HG03066 (cell line): ENCODE data around the gene BTBD19.

Experiments
- ATAC-seq: cut with Tn5 transposase; IDR thresholded peaks from one replicate; pipeline ENCODE4 v1.9.1; 2021; ENCODE audit warnings: low read depth; ENCODE audit not compliant: unreplicated experiment

Gene BTBD19

DNA sequence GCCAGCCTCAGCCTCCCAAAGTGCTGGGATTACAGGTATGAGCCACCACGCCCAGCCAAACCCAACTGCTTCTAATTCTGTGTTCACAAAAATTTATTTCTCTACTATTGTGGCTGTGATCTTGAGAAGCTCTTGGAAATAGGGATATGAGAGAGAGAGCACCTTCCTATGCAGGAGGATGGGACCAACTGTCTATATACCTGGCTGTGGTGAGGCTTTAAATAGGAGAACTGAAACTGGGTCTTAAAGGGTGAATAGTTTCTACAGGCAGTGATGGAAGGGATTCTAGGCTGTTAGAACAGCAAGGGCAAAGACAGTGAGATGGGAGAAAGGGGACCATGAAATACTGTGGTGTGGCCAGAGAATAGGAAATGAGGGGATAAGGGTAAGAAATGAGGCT is 43.0 kb downstream of the BTBD19 start:
- ATAC-seq, result no peak

DNA sequence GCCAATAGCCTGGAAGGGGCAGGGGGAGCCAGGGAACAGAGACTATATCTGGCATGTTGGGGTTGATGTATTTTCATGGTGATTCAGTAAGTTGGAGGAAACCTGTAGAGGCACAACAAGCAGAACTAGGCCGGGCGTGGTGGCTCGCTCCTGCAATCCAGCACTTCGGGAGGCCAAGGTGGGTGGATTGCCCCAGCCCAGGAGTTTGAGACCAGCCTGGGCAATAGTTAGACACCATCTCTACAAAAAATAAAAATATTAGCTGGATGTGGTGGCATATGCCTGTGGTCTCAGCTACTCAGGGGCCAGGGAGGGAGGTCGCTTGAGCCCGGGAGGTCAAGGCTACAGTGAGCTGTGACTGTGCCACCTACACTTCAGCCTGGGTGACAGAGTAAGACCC is 44.9 kb downstream of the BTBD19 start:
- ATAC-seq, result no peak

DNA sequence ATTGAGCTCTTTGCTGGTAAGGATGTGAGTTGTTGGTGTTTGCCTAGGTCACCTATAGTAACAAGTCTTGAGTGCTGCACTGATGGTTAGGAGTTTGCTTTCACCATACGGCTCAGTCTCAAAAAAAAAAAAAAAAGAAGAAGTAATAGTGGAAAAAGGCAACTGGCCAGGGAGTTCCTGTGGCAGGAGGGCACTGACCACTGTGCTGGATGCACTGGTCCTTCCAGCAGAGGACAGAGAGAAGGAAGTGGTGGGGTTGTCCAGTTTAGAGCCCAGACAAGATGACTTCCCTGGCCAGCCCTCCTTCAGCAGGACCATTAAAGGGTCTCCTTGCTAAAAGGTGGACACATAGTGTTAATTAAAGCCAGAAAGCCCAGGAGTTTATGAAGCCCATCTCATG is 46.6 kb downstream of the BTBD19 start:
- no peak for ATAC-seq

DNA sequence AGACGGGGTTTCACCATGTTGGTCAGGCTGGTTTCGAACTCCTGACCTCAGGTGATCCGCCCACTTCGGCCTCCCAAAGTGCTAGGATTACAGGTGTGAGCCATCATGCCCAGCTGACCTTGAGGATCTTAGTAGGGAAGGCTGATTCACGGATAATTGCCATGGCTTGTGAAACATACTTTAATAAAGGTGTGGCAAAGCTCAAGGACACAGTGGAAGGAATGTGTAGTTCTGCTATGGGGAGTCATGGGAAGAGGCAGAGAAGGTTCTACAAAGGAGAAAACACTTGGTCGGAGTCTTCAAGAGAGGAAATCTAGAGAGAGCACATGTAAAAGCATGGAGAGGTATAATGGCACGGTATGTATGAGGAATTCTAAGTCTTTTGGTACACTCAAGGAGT is 47.4 kb downstream of the BTBD19 start:
- ATAC-seq, result no peak

DNA sequence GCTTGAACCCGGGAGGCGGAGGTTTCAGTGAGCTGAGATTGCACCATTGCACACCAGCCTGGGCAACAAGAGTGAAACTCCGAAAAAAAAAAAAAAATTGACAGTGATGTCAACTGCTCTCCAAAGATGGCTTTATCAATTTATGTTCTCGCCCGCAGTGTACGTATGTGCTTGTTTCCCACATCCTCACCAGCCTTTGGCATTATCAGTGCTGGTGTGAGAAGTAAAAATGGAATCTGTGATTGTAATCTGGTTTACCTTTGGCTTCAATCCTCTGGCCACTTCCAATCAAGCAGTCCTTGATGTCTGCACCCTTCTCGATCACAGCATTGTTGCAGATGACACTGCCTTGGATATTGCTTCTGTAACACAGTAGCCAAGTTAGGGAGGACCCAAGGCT is 49.1 kb downstream of the BTBD19 start:
- no peak for ATAC-seq

DNA sequence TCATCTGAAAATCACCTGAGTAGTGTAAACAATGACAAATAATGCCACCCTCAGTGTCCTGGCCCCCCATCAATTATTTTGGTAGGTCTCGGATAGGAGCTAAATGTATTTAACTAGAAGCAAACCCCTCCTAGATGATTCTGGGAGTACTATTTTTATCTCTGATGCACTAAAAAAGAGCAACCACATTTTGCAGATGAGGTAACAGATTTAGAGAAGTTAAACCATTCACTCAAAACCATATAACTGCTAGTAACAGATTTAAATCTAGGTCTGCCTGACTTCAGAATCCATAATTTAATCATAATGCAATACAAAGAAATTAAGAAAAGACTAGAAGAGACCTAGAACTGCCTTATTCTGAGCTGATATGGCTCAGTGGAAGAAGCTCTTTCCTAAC is 52.0 kb downstream of the BTBD19 start:
- no peak for ATAC-seq

DNA sequence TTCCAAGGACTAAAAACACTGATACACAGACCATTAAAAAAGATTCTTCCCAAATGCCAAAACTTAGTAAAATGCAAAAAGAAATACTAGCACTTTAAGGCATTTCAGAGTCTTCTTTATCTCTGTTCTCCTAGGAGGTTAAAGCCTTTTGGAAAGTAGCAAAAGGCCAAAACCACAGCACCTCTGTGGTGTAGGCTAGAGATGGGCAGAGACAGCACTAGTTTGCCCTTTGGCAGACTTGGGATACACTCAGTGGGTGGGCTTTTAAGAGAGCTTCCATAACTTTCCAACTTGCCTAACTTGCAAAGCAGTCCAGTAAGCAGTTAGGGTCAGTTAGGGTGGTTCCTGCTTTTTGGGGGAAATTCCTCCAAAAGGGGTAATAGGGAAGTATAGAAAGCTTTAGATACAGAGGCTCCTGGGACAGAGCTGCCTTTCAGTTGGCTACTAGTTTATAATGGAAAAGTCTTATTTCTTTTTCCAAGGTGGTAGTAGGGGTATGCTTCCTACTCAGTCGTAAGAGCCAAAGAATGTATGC is 52.6 kb downstream of the BTBD19 start:
- no peak for ATAC-seq

DNA sequence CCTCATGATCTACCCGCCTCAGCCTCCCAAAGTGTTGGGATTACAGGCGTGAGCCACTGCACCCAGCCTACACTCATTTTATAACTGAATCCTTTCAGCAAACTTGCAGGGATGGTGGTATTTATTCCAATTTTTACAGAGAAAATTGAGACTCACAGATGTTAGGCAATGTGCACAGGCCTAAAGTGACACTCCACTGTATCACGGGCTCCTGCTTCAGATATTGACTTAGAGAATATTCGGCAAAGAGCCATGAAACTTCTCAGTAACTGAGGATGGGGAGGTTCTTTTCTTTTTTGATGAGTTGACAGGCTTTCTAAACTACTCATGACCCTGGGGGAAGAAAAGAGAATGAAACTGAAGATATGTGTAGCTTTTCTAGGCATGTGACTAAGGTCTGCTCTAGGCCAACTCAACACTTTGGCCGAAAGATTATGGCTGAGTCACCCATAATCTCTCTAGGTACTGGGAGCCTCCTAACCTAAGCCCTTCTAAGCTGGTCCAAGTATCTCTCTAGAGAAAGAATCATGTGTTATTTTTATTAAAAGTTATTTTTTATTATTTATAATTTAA is 54.6 kb downstream of the BTBD19 start:
- no peak for ATAC-seq
